GDM1 (cell line): Measurements from ENCODE around the gene GOLGA6A.
"Not testable (repeated sequence)": the region's sequence is repeated elsewhere in the genome, so short reads cannot be mapped to it uniquely, and the experiment has no call there.

ENCODE experiments used
- DNase-seq: peaks from one replicate; lab custom pipeline; 2025; lab: John Stamatoyannopoulos, UW

Gene GOLGA6A

DNA sequence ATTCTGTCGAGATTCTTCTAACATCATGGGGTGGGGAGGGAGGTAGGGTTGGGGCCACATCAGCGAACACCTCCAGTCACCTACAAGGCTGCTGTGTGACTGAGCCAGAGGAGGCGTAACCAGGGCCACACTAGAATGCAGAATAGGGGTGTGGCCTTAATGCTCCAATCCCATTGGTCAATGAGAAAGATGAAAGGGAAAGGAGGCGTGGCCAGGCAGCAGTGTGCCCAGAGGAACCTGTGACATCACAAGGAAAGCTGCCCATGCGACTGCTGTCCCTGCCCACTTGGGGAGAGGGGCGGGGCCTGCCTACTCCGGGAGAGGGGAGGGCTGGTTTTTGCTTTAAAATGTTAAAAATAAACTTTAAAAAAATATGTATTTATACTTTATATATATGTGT lies at the start of gene GOLGA6A:
GOLGA6A (minus strand) TSS at position 101 of the 400 bp plus-strand sequence; CDS start at position 60, 41 bp downstream.
- not testable (repeated sequence) for DNase-seq

DNA sequence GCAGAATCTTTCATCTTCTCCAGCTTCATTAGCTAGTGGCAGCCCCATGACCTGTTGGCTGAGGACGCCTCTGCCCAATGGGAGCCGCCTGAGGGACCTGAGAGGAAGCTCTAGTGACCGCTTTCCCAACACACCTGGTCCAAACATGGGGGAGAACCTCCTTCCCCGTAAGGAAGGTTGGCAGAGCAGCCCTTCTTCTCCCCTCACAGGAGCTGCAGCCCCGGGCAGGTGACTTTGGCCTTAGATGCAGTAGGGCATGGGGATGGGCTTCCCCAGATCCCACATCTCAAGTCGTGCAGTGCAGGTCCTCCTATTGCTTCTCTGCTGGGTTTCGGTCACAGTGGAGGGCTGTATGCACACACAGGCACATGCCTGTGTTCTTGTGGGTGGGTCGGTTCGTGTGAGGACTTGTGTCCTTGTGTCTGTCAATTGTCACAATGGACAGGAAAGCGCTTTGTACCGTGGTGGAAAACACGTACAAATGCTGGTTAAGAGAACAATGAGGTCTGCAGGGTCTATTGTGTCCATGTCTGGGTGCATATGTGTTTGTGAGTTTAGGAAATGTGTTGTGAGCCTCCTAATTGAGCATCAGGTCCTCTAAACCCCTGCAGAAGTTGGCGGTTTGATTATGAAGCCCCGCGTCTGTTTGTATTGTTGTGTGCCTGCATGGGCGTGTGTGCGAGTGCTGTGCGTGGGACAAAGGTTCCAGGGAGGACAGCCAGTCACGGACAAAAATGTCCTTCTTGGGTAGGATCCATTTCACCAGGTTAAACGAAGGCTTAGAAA lies 49.5 kb upstream of the GOLGA6A start:
- no peak for DNase-seq

DNA sequence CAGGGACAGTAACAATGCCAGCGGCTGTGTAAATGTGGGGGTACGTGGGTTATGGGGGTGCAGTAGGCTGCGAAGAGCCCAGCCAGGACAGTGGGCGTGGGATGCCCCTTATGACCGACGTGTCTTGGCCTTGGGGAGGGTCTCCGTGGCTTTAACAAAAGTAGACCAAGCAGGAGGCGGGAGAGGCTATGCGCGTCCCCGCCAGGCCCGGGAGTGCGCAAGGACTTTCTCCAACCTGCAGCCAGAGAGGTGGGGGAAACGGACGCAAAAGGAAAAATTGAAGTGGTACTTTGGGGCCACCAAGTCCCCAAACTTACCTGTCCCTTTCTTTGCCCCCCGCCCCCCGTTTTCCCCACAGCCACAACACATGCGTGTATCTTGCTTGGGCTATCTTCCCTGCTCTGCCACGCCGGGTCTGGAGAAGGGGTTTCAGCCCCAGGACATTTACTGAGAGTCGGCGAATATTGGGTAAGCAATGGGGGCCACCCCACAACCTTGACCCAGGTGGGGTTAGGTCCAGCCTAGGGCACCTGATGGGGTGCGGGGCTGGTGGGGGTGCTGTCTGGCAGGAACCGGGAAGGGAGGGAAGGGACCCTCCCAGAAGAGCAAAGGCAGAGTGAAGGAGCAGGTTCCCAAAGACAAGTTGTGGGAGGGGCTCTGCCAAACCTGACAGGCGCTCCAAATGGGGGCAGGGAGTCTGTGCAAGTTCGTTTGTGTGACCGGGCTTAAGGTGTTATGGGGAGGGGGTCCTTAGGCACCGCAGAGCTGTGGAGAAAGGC lies 48.7 kb upstream of the GOLGA6A start:
- DNase-seq = no peak

GRCh38 chr15:74130155-74130848 lies 48.0 kb upstream of the GOLGA6A start, which contains the start of gene ISLR2:
TSS of gene ISLR2 (plus strand) at chr15:74130586. CDS start at chr15:74132755, 2,169 bp downstream.
- no peak for DNase-seq

GRCh38 chr15:74129586-74130154 lies 47.3 kb upstream of the GOLGA6A start:
- no peak for DNase-seq

DNA sequence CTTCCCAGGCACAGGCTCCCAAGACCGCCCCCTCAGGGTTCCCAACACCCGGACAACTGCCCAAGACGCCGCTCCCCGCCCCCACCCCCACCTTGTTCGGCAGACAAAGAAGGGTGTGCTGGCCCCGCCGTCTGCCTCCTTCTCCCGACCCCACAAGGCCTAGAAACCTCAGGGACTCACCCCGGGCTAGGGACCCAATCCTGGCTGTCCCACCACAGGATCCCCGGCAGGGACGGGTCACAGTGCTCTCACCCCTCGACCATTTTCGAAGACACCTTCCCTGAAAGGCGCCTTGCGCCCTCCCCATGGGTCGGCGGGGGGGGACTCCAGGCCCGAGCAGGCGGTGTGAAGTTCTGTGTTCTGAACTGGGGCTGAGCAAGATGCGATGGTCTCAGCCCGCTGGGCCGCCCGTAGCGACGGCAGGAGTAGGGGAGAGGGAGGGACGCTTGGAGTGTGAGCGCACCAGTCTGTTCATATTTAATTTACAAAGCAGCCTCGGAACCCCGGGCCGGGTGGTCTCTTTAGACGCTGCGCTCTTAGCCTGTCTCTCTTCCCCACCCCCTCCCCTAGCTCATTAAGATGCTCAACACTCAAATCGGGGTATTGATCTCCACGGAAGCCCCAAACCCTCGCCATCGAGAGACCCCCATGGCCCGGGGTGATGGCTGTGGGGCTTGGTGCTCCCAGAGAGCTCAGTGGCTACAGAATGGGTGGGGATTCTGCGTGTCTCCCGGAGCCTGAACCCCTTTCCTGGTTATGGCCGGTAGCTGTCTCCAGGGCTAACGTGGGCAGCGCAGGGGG lies 46.6 kb upstream of the GOLGA6A start:
- DNase-seq = no peak

- DNase-seq = no peak
Measured at GRCh38 chr15:74127954-74128784, 45.8 kb upstream of the GOLGA6A start.

DNA sequence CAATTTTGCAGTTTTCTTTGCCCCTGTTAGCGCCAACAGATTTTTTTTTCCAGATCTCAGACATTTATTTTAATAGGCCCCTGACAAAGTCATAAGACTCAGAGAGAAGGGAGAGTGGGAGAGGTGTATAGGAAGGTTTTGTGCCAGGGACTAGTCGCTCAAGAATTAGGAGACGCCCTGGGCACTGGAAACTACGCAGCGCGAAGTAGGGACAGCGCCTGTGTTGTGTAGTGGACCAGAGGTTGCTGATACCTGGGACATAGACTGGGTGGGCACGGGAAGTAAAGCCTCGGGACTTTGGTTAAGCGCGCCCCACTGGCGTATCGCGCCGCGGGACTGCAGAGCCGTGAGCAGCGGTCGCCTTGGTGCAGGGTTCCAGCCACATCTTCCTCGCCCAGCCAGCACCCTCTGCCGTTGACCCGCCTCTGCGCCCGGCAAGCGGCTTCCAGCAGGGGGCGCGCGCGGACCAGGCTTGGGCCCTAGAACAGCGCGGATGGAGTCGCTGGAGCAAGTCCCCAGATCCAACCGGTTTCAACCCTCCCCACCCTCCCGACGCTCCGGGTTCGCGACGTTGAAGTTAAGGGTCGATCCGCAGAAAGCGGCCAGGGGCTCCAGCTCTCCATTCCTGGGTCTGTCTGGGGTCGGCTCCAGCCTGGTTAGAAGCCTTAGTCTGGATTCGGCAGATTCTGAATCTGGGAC lies 45.1 kb upstream of the GOLGA6A start:
- peak; percentile 81 for DNase-seq

GRCh38 chr15:74124759-74125158 lies 42.4 kb upstream of the GOLGA6A start:
- DNase-seq = no peak

- DNase-seq = no peak
Measured at GRCh38 chr15:74124196-74124595, 41.8 kb upstream of the GOLGA6A start.

DNA sequence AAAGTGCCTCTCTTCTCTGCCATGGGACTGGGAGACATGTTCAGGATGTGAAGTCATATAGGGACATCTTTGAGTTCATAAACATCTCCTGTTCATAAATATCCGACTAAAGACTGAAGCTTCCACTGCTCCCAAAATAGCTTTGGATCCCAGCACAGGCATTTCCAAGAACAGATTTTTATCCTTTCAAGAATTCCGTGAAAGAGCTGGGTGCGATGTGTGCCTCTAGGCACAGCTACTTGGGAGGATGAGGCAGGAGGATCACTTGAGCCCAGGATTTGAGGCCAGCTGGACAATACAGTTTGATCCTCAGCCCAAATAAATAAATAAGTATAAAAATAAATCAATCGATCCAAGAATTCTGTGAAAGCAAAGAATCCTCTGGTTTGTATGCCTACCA lies 41.3 kb upstream of the GOLGA6A start:
- no peak for DNase-seq

DNA sequence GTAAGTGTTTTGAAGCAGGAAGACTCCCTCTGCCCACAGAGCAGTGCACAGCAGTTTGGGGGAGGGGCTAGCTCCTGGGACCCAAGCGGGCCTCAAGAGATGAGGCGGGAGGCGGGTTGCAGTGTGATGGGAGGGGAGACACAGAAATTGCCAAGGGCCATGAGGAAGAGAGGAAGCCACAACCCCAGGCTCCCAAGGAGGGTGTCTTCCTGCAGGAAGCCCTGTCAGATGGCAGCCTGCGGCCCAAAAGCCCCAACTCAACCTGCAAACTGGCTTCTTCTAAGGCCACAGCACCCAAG lies 40.7 kb upstream of the GOLGA6A start:
- peak; percentile 75 for DNase-seq

DNA sequence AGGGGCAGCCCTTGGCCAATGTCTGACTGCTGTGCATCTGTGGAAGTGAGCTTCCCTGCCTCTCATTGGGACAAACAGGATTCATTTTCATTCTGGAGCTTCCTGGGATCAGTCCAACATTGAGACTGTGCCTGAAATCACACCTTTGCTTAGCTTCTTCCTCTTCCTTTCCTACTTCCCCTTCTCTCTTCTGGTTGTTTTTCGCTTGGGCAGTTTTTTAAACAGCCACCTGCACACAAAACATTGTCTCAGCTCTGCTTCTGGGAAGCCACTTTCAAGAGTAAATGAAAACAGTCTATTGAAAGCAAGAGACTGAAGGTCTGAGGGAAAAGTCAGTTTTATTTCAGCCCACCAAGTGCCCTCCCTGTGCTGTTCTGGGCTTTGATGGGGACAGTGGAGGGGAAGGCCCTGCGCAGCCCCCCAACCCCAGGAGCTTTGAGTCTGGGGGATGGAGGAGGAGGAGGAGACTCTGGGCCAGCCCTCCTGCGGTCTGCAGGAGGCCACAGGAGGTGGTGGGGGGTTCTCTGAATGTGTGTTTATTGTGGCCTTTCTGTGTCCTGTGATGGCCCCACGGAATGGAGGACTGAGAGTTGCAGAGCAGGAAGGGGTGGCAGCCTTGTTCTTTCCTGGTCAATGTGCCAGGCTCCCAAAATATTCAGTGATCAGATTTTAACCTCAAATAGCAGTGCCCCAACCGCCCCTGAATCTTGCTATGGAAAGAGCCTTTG lies 40.2 kb upstream of the GOLGA6A start:
- no peak for DNase-seq

- no peak for DNase-seq
Measured at GRCh38 chr15:74121858-74122257, 39.5 kb upstream of the GOLGA6A start.

DNA sequence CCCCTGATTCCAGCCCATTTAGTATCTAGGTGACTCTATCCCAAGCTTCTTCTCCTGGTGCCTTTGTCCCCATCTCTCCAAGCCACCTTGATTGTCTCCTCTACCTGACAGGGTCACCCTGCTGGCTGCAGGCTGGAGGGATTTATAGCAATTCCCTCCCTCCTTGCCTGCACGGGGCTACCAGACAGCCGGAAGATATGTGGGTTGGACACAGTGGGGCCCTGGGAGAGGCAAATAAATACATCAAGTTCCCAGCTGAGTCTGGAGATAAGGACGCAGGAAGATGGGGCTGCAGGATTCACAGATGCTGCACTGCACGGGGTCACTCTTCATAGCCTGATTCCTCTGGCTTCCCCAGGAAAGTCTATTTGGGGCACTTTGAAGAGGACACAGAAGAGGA lies 38.7 kb upstream of the GOLGA6A start:
- DNase-seq = no peak

DNA sequence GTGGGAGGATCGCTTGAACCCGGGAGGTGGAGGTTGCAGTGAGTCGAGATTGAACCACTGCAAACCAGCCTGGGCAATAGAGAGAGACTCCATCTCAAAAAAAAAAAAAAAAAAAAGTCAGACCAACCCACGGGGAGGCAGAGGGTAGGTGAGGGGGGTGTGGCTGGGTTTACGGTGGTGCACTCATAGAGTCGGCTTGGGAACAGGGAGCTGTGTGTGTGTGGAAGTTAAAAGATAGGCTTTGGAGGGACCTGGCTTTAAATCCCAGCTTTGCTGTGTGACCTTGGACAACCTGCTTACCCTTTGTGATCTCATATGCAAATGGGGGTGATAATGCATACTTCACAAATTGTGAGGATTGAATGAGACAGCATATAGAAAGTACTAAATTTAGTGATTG lies 38.1 kb upstream of the GOLGA6A start:
- DNase-seq = no peak

- no peak for DNase-seq
Measured at GRCh38 chr15:74109713-74110112, 27.4 kb upstream of the GOLGA6A start.

- DNase-seq = not testable (repeated sequence)
Measured at GRCh38 chr15:74108611-74109010, 26.3 kb upstream of the GOLGA6A start.

- no peak for DNase-seq
Measured at GRCh38 chr15:74108111-74108510, 25.8 kb upstream of the GOLGA6A start.
